ENCODE measurements around the gene CD164.

DNA sequence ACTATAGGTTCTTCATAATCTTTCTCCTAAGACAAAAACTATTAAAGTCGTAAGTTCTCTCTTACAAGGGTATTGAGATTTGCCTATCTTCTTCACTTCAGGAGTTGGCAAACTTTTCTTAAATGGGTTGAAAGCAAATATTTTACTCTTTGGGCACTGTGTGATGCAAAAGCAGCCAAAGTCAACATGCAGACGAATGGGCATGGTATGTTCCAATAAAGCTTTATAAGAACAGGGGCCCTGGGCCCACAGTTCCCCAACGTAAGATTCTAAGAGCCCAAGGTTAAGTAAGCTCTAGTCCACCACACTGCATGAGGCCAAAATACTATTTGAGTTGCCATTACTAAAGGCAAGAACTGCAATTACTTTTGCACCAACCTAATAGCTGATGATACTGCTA lies 11.5 kb downstream of the CD164 start:
- TF ChIP-seq POLR2A (IDR thresholded peaks at IDR 0.05) (no peak), POLR2AphosphoS5 (IDR thresholded peaks at IDR 0.05) (no peak), EP300 (IDR thresholded peaks at IDR 0.05) (no peak)
- TF ChIP-seq, protein P1, sequence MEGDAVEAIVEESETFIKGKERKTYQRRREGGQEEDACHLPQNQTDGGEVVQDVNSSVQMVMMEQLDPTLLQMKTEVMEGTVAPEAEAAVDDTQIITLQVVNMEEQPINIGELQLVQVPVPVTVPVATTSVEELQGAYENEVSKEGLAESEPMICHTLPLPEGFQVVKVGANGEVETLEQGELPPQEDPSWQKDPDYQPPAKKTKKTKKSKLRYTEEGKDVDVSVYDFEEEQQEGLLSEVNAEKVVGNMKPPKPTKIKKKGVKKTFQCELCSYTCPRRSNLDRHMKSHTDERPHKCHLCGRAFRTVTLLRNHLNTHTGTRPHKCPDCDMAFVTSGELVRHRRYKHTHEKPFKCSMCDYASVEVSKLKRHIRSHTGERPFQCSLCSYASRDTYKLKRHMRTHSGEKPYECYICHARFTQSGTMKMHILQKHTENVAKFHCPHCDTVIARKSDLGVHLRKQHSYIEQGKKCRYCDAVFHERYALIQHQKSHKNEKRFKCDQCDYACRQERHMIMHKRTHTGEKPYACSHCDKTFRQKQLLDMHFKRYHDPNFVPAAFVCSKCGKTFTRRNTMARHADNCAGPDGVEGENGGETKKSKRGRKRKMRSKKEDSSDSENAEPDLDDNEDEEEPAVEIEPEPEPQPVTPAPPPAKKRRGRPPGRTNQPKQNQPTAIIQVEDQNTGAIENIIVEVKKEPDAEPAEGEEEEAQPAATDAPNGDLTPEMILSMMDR (IDR thresholded peaks at IDR 0.05): no peak

Data from gastroesophageal sphincter (tissue), 3 donors.